ENCODE results near the gene BRCA2.

- TF ChIP-seq CTCF (IDR thresholded peaks at IDR 0.05) (no peak), POLR2A (IDR thresholded peaks at IDR 0.05) (no peak)
Observed at GRCh38 chr13:32300406-32300805, 14.9 kb upstream of the BRCA2 start.

Data from esophagus squamous epithelium (tissue), 4 donors.